GM21576 (cell line): Measurements from ENCODE around the gene PGPEP1.
A peak's percentile ranks its signal among the peaks of the same experiment; 100 is the strongest.

Experiments
- ATAC-seq: cut with Tn5 transposase; IDR thresholded peaks from one replicate; pipeline ENCODE4 v1.9.1; 2021; ENCODE audit warnings: mild to moderate bottlenecking, moderate library complexity; ENCODE audit not compliant: unreplicated experiment

PGPEP1 gene

GRCh38 chr19:18417250-18418028 is 77.0 kb downstream of the PGPEP1 start:
- no peak for ATAC-seq

- no peak for ATAC-seq
These were observed 77.7 kb downstream of the PGPEP1 start for GRCh38 chr19:18418029-18418482.

GRCh38 chr19:18418483-18419194 is 78.2 kb downstream of the PGPEP1 start:
- no peak for ATAC-seq

- peak; percentile 24 for ATAC-seq
These were observed 78.8 kb downstream of the PGPEP1 start, which contains the start of gene SSBP4 for GRCh38 chr19:18419195-18419698. TSS of gene SSBP4 (plus strand) at chr19:18419398. CDS start at chr19:18419649, 251 bp downstream.
